ENCODE data around the gene TSPAN6.

The TSPAN6 gene

GRCh38 chrX:100659431-100660137 is 23.0 kb upstream of the TSPAN6 start:
- no peak overlapping the region for H3K4me3 ChIP-seq (ENCODE audit: low read depth, low read length)
- no peak for TF ChIP-seq CTCF (IDR thresholded peaks at IDR 0.05; ENCODE audit: control insufficient read depth, extremely low read depth, insufficient read depth)
- DNase-seq (ENCODE audit: low read depth): no peak

GRCh38 chrX:100658941-100659381 is 22.4 kb upstream of the TSPAN6 start:
- peak; percentile 94 for DNase-seq (ENCODE audit: low read depth)
- no peak for TF ChIP-seq CTCF (IDR thresholded peaks at IDR 0.05; ENCODE audit: control insufficient read depth, extremely low read depth, insufficient read depth)
- H3K4me3 ChIP-seq (ENCODE audit: low read depth, low read length): no peak overlapping the region

GRCh38 chrX:100654261-100654660 is 17.7 kb upstream of the TSPAN6 start:
- DNase-seq (ENCODE audit: low read depth): no peak
- H3K4me3 ChIP-seq (ENCODE audit: low read depth, low read length): no peak overlapping the region
- TF ChIP-seq CTCF (IDR thresholded peaks at IDR 0.05; ENCODE audit: control insufficient read depth, extremely low read depth, insufficient read depth): peak; percentile 23

- DNase-seq (ENCODE audit: low read depth): no peak
- no peak for TF ChIP-seq CTCF (IDR thresholded peaks at IDR 0.05; ENCODE audit: control insufficient read depth, extremely low read depth, insufficient read depth)
- no peak overlapping the region for H3K4me3 ChIP-seq (ENCODE audit: low read depth, low read length)
Observed at GRCh38 chrX:100652266-100652665, 15.7 kb upstream of the TSPAN6 start.

GRCh38 chrX:100650841-100651240 is 14.2 kb upstream of the TSPAN6 start:
- no peak for DNase-seq (ENCODE audit: low read depth)
- no peak for TF ChIP-seq CTCF (IDR thresholded peaks at IDR 0.05; ENCODE audit: control insufficient read depth, extremely low read depth, insufficient read depth)
- no peak overlapping the region for H3K4me3 ChIP-seq (ENCODE audit: low read depth, low read length)

- DNase-seq (ENCODE audit: low read depth): no peak
- H3K4me3 ChIP-seq (ENCODE audit: low read depth, low read length): no peak overlapping the region
- no peak for TF ChIP-seq CTCF (IDR thresholded peaks at IDR 0.05; ENCODE audit: control insufficient read depth, extremely low read depth, insufficient read depth)
Observed at GRCh38 chrX:100649550-100650356, 13.1 kb upstream of the TSPAN6 start.
